GM20000 (cell line): ENCODE measurements around the gene SIL1.
"Not testable (repeated sequence)": the region's sequence is repeated elsewhere in the genome, so short reads cannot be mapped to it uniquely, and the experiment has no call there.

Experiments used
- DNase-seq: peaks from one replicate; pipeline ENCODE4 v3.0.0; 2012; ENCODE audit warnings: low spot score
- CTCF ChIP-seq: IDR thresholded peaks from 2 replicates; pipeline ENCODE4 v1.5.1; 2012; ENCODE audit warnings: mild to moderate bottlenecking, control low read depth; ENCODE audit errors: extremely low read depth, missing control alignments

SIL1 gene

GRCh38 chr5:139232147-139232724 is 34.1 kb upstream of the SIL1 start:
- TF ChIP-seq CTCF: no peak
- DNase-seq: no peak

- DNase-seq: no peak
- no peak for TF ChIP-seq CTCF
These were observed 30.1 kb upstream of the SIL1 start for GRCh38 chr5:139228201-139228803.

GRCh38 chr5:139226131-139226530 is 28.0 kb upstream of the SIL1 start:
- TF ChIP-seq CTCF: no peak
- DNase-seq: no peak

- no peak for DNase-seq
- no peak for TF ChIP-seq CTCF
These were observed 25.3 kb upstream of the SIL1 start for GRCh38 chr5:139223481-139223880.

- DNase-seq: no peak
- TF ChIP-seq CTCF: no peak
These were observed 24.2 kb upstream of the SIL1 start for GRCh38 chr5:139222346-139222745.

GRCh38 chr5:139218038-139218437 is 19.9 kb upstream of the SIL1 start:
- DNase-seq: not testable (repeated sequence)

GRCh38 chr5:139215107-139215975 is 17.2 kb upstream of the SIL1 start:
- no peak for DNase-seq
- no peak for TF ChIP-seq CTCF
